SK-N-SH (cell line): Measurements from ENCODE around the gene SEMA4D.

ENCODE experiments used
- ELF1 ChIP-seq: IDR thresholded peaks from 2 replicates; pipeline ENCODE4 v1.4.0; 2012
- EZH2phosphoT487 ChIP-seq: fragments of 200-600 bp; sonication (generic); IDR thresholded peaks from 2 replicates; pipeline ENCODE4 v1.6.1; 2017; ENCODE audit warnings: low read depth, mixed run types, mild to moderate bottlenecking, antibody characterized with exemption, moderate library complexity, borderline replicate concordance
- GATA2 ChIP-seq: sonication (generic); formaldehyde crosslinking; IDR thresholded peaks from 2 replicates; pipeline ENCODE4 v1.5.0; 2020; ENCODE audit warnings: mild to moderate bottlenecking, missing genetic modification reagents
- POLR2AphosphoS5 ChIP-seq: IDR thresholded peaks from 2 replicates; pipeline ENCODE4 v1.6.1; 2012; ENCODE audit warnings: low read depth, low read length
- RAD21 ChIP-seq: IDR thresholded peaks from 2 replicates; pipeline ENCODE4 v1.6.1; 2012; ENCODE audit warnings: mild to moderate bottlenecking, low read length
- RFX5 ChIP-seq: IDR thresholded peaks from 2 replicates; pipeline ENCODE4 v1.6.1; 2012; ENCODE audit warnings: mild to moderate bottlenecking, improper control_type of control experiment, low read length
- SMC3 ChIP-seq: IDR thresholded peaks from 2 replicates; pipeline ENCODE4 v1.6.1; 2012; ENCODE audit warnings: low read depth, low read length, improper control_type of control experiment
- TAF1 ChIP-seq: IDR thresholded peaks from 2 replicates; pipeline ENCODE4 v1.6.1; 2012; ENCODE audit warnings: low read depth, mild to moderate bottlenecking, low read length, moderate library complexity, borderline replicate concordance
- TCF12 ChIP-seq: IDR thresholded peaks from 2 replicates; pipeline ENCODE4 v1.4.0; 2012
- TF ChIP-seq, protein P1 (sequence below): fragments of 200-600 bp; sonication (generic); IDR thresholded peaks from 2 replicates; pipeline ENCODE4 v1.6.1; 2017; ENCODE audit warnings: antibody characterized with exemption, mild to moderate bottlenecking, moderate library complexity
- TF ChIP-seq, protein P2 (sequence below): fragments of 150-350 bp; IDR thresholded peaks from 2 replicates; pipeline ENCODE4 v1.6.1; 2017; ENCODE audit warnings: antibody characterized with exemption, low read length, low read depth, borderline replicate concordance
- TF ChIP-seq, protein P3 (sequence below): fragments of 150-350 bp; IDR thresholded peaks from 2 replicates; pipeline ENCODE4 v1.6.1; 2016; ENCODE audit warnings: mild to moderate bottlenecking, low read depth, low read length
- TF ChIP-seq, protein P4 (sequence below): IDR thresholded peaks from 2 replicates; pipeline ENCODE4 v1.4.0; 2012; ENCODE audit warnings: low read depth

DNA sequence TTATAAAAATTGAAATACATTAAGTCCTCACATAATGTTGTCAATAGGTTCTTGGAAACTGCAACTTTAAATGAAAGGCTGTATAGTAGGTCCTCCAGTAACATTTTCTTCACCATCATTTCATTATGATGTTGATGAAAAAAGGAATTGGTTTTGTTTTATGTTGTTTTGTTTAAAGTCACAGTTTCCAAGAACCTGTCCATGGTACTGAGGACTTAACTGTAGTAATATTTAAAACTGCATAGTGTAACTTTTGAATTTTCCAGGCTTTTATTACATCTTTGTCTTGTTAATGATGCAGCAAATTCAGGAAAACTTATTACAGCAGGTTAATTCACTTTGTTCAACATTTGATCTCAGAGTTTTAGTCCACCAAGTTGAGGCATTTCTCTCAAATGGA, 168.0 kb downstream of the SEMA4D start:
- TF ChIP-seq SMC3, result no peak
- TF ChIP-seq, protein P1, sequence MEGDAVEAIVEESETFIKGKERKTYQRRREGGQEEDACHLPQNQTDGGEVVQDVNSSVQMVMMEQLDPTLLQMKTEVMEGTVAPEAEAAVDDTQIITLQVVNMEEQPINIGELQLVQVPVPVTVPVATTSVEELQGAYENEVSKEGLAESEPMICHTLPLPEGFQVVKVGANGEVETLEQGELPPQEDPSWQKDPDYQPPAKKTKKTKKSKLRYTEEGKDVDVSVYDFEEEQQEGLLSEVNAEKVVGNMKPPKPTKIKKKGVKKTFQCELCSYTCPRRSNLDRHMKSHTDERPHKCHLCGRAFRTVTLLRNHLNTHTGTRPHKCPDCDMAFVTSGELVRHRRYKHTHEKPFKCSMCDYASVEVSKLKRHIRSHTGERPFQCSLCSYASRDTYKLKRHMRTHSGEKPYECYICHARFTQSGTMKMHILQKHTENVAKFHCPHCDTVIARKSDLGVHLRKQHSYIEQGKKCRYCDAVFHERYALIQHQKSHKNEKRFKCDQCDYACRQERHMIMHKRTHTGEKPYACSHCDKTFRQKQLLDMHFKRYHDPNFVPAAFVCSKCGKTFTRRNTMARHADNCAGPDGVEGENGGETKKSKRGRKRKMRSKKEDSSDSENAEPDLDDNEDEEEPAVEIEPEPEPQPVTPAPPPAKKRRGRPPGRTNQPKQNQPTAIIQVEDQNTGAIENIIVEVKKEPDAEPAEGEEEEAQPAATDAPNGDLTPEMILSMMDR, result no peak
- TF ChIP-seq POLR2AphosphoS5, result no peak
- TF ChIP-seq RFX5, result no peak
- TF ChIP-seq EZH2phosphoT487, result no peak
- no peak for TF ChIP-seq TAF1
- no peak for TF ChIP-seq GATA2
- no peak for TF ChIP-seq RAD21
- TF ChIP-seq, protein P2, sequence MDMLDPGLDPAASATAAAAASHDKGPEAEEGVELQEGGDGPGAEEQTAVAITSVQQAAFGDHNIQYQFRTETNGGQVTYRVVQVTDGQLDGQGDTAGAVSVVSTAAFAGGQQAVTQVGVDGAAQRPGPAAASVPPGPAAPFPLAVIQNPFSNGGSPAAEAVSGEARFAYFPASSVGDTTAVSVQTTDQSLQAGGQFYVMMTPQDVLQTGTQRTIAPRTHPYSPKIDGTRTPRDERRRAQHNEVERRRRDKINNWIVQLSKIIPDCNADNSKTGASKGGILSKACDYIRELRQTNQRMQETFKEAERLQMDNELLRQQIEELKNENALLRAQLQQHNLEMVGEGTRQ, result no peak
- TF ChIP-seq, protein P3, sequence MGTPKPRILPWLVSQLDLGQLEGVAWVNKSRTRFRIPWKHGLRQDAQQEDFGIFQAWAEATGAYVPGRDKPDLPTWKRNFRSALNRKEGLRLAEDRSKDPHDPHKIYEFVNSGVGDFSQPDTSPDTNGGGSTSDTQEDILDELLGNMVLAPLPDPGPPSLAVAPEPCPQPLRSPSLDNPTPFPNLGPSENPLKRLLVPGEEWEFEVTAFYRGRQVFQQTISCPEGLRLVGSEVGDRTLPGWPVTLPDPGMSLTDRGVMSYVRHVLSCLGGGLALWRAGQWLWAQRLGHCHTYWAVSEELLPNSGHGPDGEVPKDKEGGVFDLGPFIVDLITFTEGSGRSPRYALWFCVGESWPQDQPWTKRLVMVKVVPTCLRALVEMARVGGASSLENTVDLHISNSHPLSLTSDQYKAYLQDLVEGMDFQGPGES, result no peak
- TF ChIP-seq ELF1, result no peak
- TF ChIP-seq, protein P4, sequence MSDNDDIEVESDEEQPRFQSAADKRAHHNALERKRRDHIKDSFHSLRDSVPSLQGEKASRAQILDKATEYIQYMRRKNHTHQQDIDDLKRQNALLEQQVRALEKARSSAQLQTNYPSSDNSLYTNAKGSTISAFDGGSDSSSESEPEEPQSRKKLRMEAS, result no peak
- no peak for TF ChIP-seq TCF12
